ENCODE measurements around the gene NDOR1.

GRCh38 chr9:137185921-137186320 lies 19.6 kb upstream of the NDOR1 start:
- no peak for TF ChIP-seq EZH2 (IDR thresholded peaks at IDR 0.05; ENCODE audit: insufficient read depth, poor library complexity, severe bottlenecking)
- TF ChIP-seq EZH2phosphoT487 (IDR thresholded peaks at IDR 0.05; ENCODE audit: insufficient read depth, low read depth) = no peak

Measured in GM23248 (cell line).